HepG2 (cell line): Measurements from ENCODE around the gene TOX4. TPM values are rescaled to one million over a fixed set of nuclear protein-coding genes. Genes with fewer than 3 reads are reported as not detected.
A peak's percentile ranks its signal among the peaks of the same experiment; 100 is the strongest.
"Not testable (repeated sequence)": the region's sequence is repeated elsewhere in the genome, so short reads cannot be mapped to it uniquely, and the experiment has no call there.

Source experiments
- ATAC-seq: fragments of 200-7000 bp; cut with Tn5 transposase; 3 replicates; pipeline ENCODE4 v1.9.1; 2020; ENCODE audit warnings: mild to moderate bottlenecking, moderate library complexity
- BruUV-seq: library from RNA; stranded (reverse); fragments of 400-500 nt; replicated peaks from 2 replicates; lab custom pipeline; 2021; lab: Mats Ljungman, UMichigan
- CTCF ChIA-PET: fragments of 300-600 bp; formaldehyde crosslinking; extraction: SDS; loops from one replicate; lab custom pipeline; 2021; ENCODE audit warnings: low total read pairs, inconsistent platforms, low intra/inter-chr PET ratio; lab: Yijun Ruan, JAX
- POLR2A ChIA-PET: fragments of 350-600 bp; sonication (Branson Sonifier 250); formaldehyde crosslinking; loops from one replicate; lab custom pipeline; 2020; ENCODE audit warnings: antibody characterized with exemption, inconsistent platforms; lab: Yijun Ruan, JAX
- DNase-seq: peaks from one replicate; pipeline ENCODE4 v3.0.0-alpha.2; 2015; ENCODE audit warnings: low spot score
- FAIRE-seq: peaks from 3 replicates; lab custom pipeline; 2011; peaks lifted over from hg19 to GRCh38; lab: Jason Lieb, UNC
- H2AFZ ChIP-seq: one replicate; pipeline ENCODE4 v1.6.1; 2011; ENCODE audit warnings: low read length, inconsistent platforms
- H3K27ac ChIP-seq: fragments of 300-600 bp; 3 replicates; pipeline ENCODE4 v1.8.0; 2011; ENCODE audit warnings: mixed run types, mild to moderate bottlenecking, mixed read lengths, low read length, inconsistent platforms; ENCODE audit not compliant: insufficient read depth; ENCODE audit errors: extremely low read length
- H3K27me3 ChIP-seq, 2 experiments: fragments of 200-600 bp in 1 of 2; 2 replicates in 1 of 2; 3 replicates in 1 of 2; pipeline versions ENCODE4 v1.6.0 to v1.8.0; 2011; ENCODE audit warnings: low read length in 2 of 2, mild to moderate bottlenecking in 2 of 2, moderate library complexity in 2 of 2, inconsistent platforms in 1 of 2; ENCODE audit not compliant: insufficient read depth in 2 of 2, control insufficient read depth in 1 of 2
- H3K36me3 ChIP-seq, 2 experiments: fragments of 200-600 bp in 1 of 2; replicated peaks in 1 of 2; 2 replicates in 1 of 2; 3 replicates in 1 of 2; pipeline versions ENCODE4 v1.5.1 to v1.8.0; 2011; ENCODE audit warnings: low read length in 2 of 2, inconsistent platforms in 1 of 2; ENCODE audit not compliant: insufficient read depth in 2 of 2, control insufficient read depth in 1 of 2
- H3K4me1 ChIP-seq: 2 replicates; pipeline ENCODE4 v1.5.1; 2012; ENCODE audit warnings: low read length, inconsistent platforms; ENCODE audit not compliant: insufficient read depth
- H3K4me2 ChIP-seq: 2 replicates; pipeline ENCODE4 v1.6.0; 2011; ENCODE audit warnings: low read depth, low read length, inconsistent platforms
- H3K4me3 ChIP-seq, 3 experiments: fragments of 200-600 bp in 1 of 3; sonication (generic), shearing (Covaris generic) in 1 of 3; replicated peaks in 1 of 3; 2 replicates each; pipeline ENCODE4 v1.5.1; 2011 to 2016; ENCODE audit warnings: low read length in 3 of 3, inconsistent platforms in 2 of 3, low read depth in 2 of 3, mild to moderate bottlenecking in 2 of 3, control low read depth in 1 of 3, mixed read lengths in 1 of 3; ENCODE audit not compliant: insufficient read depth in 1 of 3
- H3K79me2 ChIP-seq: one replicate; pipeline ENCODE4 v1.6.1; 2011; ENCODE audit warnings: low read length, inconsistent platforms; ENCODE audit not compliant: insufficient read depth
- H3K9ac ChIP-seq: 2 replicates; pipeline ENCODE4 v1.6.0; 2011; ENCODE audit warnings: mild to moderate bottlenecking, low read depth, low read length, inconsistent platforms; ENCODE audit not compliant: insufficient read depth
- H3K9me3 ChIP-seq: 2 replicates; pipeline ENCODE4 v1.5.1; 2012; ENCODE audit warnings: mild to moderate bottlenecking, low read length
- H4K20me1 ChIP-seq: 2 replicates; pipeline ENCODE4 v1.6.0; 2011; ENCODE audit warnings: inconsistent platforms, mild to moderate bottlenecking, low read length, moderate library complexity; ENCODE audit not compliant: insufficient read depth
- CEBPB ChIP-seq: IDR thresholded peaks from 2 replicates; pipeline ENCODE4 v1.6.1; 2011; ENCODE audit warnings: low read depth, low read length, improper control_type of control experiment, borderline replicate concordance
- CEBPG ChIP-seq: IDR thresholded peaks from 2 replicates; pipeline ENCODE4 v1.6.1; 2016
- PCBP2 ChIP-seq: fragments of 200-400 bp; formaldehyde crosslinking; optimal IDR thresholded peaks from 2 replicates; pipeline ENCODE3; 2018; ENCODE audit warnings: low read length, low read depth; ENCODE audit not compliant: poor library complexity, severe bottlenecking
- ZFP36L1 ChIP-seq: sonication (generic); formaldehyde crosslinking; IDR thresholded peaks from 2 replicates; pipeline ENCODE4 v1.8.0; 2022; ENCODE audit warnings: mild to moderate bottlenecking, missing genetic modification reagents, moderate library complexity
- ZMYM3 ChIP-seq: sonication (generic); formaldehyde crosslinking; IDR thresholded peaks from 2 replicates; pipeline ENCODE4 v1.5.1; 2020; ENCODE audit warnings: mild to moderate bottlenecking, missing genetic modification reagents
- ZNF460 ChIP-seq: sonication (generic); formaldehyde crosslinking; IDR thresholded peaks from 2 replicates; pipeline ENCODE4 v1.5.1; 2020; ENCODE audit warnings: missing genetic modification reagents, mild to moderate bottlenecking, borderline replicate concordance
- ZNF652 ChIP-seq: IDR thresholded peaks from 2 replicates; pipeline ENCODE4 v1.6.1; 2016; ENCODE audit warnings: low read depth, borderline replicate concordance
- WGBS: methylation state at CpG from one replicate; pipeline ENCODE4 v1.1.6; 2017; ENCODE audit warnings: low lambda C conversion rate; 5-methylcytosine and 5-hydroxymethylcytosine counted together
- in situ Hi-C: cut with HindIII; loops from 2 replicates; pipeline ENCODE4 v1.10.0; 2017; ENCODE audit warnings: low pct_unique_long_range_greater_than_20kb; ENCODE audit not compliant: extremely low pct_ligation_motif_present
- intact Hi-C: fragments of 100-400 bp; cut with micrococcal nuclease; formaldehyde crosslinking; loops from one replicate; pipeline ENCODE4 v1.10.0; 2022; ENCODE audit not compliant: unreplicated experiment
- polyA plus RNA-seq, 8 experiments: library from polyadenylated mRNA; depleted of rRNA in 3 of 8; stranded (reverse) in 7 of 8; unstranded in 1 of 8; fragments of >200 nt; fragmentation: Illumina TruSeq in 4 of 8; extraction: Trizol in 4 of 8; gene quantifications; 2 replicates each; pipeline versions ENCODE4 v1.2.1 to v1.2.3, GENCODE V29; 2011 to 2016; ENCODE audit warnings: low read depth in 4 of 8, missing spikeins in 1 of 8, mixed read lengths in 1 of 8; ENCODE audit not compliant: insufficient read depth in 1 of 8
- total RNA-seq, 5 experiments: library from RNA; depleted of rRNA; stranded (reverse); fragments of >200 nt; fragmentation: Illumina TruSeq; extraction: Trizol; gene quantifications; 2 replicates each; pipeline ENCODE4 v1.2.3, GENCODE V29; 2016; ENCODE audit warnings: low read depth in 1 of 5
- TF ChIP-seq, protein P1 (sequence below): sonication (generic); formaldehyde crosslinking; IDR thresholded peaks from 2 replicates; pipeline ENCODE4 v1.5.0; 2020; ENCODE audit warnings: mild to moderate bottlenecking, missing genetic modification reagents
- TF ChIP-seq, protein P2 (sequence below): IDR thresholded peaks from 2 replicates; pipeline ENCODE4 v1.4.0; 2020; ENCODE audit warnings: mild to moderate bottlenecking, missing genetic modification reagents

TOX4 gene
- total and polyA plus RNA-seq, 2 of the 13 experiments (the other 11 are each of a cell fraction or from before 2014, with no cell fraction given): 71.8 to 163 TPM

- Histone ChIP-seq H3K27me3 (no peaks in the 10 kb centered on the region), H3K9me3 (no peaks in the 10 kb centered on the region), H3K4me3 (no peak overlapping the region), H3K4me2 (no peak overlapping the region), H2AFZ (no peak overlapping the region)
- intact Hi-C loops: no loop called here
- CTCF ChIA-PET: no interaction called here
- TF ChIP-seq ZFP36L1 (no peak), ZNF652 (CRISPR knock-in tag) (peak; percentile 65; the same call in 1 of the 2 replicates), PCBP2 (peak; percentile 0)
- TF ChIP-seq, all 625 proteins: peak for 2
- no peak overlapping the region for H3K9ac ChIP-seq
- H3K27ac ChIP-seq: no peak overlapping the region
- H3K36me3 ChIP-seq: no peaks in the 10 kb centered on the region
- H3K79me2 ChIP-seq: no peaks in the 10 kb centered on the region
- ATAC-seq: no peak
- WGBS: 33% methylated on average over 5 of the region's 5 CpGs
- peaks cover 17% of the 10 kb centered on the region; the same call in 1 of the 2 replicates for H3K4me1 ChIP-seq
- H4K20me1 ChIP-seq: no peaks in the 10 kb centered on the region
- BruUV-seq: no TSS peak
- no peak for FAIRE-seq
- POLR2A ChIA-PET: no interaction called here
- in situ Hi-C loops: no loop called here
- DNase-seq: no peak
Observed at GRCh38 chr14:21543963-21544362, 67.0 kb downstream of the TOX4 start.

DNA sequence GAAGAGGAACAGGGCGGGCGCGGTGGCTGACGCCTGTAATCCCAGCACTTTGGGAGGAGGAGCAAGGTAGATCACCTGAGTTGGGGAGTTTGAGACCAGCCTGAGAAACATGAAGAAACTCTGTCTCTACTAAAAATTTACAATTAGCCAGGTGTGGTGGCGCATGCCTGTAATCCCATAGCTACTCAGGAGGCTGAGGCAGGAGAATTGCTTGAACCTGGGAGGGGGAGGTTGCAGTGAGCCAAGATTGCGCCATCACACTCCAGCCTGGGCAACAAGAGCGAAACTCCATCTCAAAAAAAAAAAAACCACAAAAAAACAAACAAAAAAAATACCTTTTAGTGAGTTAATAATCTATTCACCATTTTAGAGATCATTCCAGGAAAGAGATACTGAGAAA is 67.6 kb downstream of the TOX4 start:
- H3K36me3 ChIP-seq, ATAC-seq, H2AFZ ChIP-seq, BruUV-seq, DNase-seq, POLR2A ChIA-PET, H4K20me1 ChIP-seq, H3K4me3 ChIP-seq, CTCF ChIA-PET, H3K9ac ChIP-seq, H3K27me3 ChIP-seq, in situ Hi-C loops, H3K4me2 ChIP-seq, H3K79me2 ChIP-seq, H3K9me3 ChIP-seq, intact Hi-C loops: not testable (repeated sequence)
- TF ChIP-seq ZMYM3: peak; percentile 49; the same call in 1 of the 2 replicates
- TF ChIP-seq CEBPB: peak; percentile 60
- TF ChIP-seq ZNF460: peak; percentile 80
- TF ChIP-seq, protein P1, sequence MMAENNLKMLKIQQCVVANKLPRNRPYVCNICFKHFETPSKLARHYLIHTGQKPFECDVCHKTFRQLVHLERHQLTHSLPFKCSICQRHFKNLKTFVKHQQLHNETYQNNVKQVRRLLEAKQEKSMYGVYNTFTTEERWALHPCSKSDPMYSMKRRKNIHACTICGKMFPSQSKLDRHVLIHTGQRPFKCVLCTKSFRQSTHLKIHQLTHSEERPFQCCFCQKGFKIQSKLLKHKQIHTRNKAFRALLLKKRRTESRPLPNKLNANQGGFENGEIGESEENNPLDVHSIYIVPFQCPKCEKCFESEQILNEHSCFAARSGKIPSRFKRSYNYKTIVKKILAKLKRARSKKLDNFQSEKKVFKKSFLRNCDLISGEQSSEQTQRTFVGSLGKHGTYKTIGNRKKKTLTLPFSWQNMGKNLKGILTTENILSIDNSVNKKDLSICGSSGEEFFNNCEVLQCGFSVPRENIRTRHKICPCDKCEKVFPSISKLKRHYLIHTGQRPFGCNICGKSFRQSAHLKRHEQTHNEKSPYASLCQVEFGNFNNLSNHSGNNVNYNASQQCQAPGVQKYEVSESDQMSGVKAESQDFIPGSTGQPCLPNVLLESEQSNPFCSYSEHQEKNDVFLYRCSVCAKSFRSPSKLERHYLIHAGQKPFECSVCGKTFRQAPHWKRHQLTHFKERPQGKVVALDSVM: peak; percentile 66; the same call in 1 of the 2 replicates
- peak; percentile 65 for TF ChIP-seq CEBPG (CRISPR knock-in tag)
- TF ChIP-seq, protein P2, sequence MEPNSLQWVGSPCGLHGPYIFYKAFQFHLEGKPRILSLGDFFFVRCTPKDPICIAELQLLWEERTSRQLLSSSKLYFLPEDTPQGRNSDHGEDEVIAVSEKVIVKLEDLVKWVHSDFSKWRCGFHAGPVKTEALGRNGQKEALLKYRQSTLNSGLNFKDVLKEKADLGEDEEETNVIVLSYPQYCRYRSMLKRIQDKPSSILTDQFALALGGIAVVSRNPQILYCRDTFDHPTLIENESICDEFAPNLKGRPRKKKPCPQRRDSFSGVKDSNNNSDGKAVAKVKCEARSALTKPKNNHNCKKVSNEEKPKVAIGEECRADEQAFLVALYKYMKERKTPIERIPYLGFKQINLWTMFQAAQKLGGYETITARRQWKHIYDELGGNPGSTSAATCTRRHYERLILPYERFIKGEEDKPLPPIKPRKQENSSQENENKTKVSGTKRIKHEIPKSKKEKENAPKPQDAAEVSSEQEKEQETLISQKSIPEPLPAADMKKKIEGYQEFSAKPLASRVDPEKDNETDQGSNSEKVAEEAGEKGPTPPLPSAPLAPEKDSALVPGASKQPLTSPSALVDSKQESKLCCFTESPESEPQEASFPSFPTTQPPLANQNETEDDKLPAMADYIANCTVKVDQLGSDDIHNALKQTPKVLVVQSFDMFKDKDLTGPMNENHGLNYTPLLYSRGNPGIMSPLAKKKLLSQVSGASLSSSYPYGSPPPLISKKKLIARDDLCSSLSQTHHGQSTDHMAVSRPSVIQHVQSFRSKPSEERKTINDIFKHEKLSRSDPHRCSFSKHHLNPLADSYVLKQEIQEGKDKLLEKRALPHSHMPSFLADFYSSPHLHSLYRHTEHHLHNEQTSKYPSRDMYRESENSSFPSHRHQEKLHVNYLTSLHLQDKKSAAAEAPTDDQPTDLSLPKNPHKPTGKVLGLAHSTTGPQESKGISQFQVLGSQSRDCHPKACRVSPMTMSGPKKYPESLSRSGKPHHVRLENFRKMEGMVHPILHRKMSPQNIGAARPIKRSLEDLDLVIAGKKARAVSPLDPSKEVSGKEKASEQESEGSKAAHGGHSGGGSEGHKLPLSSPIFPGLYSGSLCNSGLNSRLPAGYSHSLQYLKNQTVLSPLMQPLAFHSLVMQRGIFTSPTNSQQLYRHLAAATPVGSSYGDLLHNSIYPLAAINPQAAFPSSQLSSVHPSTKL (CRISPR knock-in tag): peak; percentile 27; the same call in 1 of the 2 replicates
- TF ChIP-seq, all 625 proteins: peak for 6; not testable (repeated sequence) for 619
- WGBS: 67% methylated on average over 7 of the region's 7 CpGs
- peaks cover 17% of the 10 kb centered on the region; the same call in 1 of the 2 replicates for H3K4me1 ChIP-seq
- not testable (repeated sequence) for H3K27ac ChIP-seq, FAIRE-seq
